ENCODE data around the gene NPRL2. TPM values are rescaled to one million over a fixed set of nuclear protein-coding genes. Genes with fewer than 3 reads are reported as not detected.

NPRL2 gene
- total RNA-seq, 1 donor from 2014 or later: 15.7 TPM

DNA sequence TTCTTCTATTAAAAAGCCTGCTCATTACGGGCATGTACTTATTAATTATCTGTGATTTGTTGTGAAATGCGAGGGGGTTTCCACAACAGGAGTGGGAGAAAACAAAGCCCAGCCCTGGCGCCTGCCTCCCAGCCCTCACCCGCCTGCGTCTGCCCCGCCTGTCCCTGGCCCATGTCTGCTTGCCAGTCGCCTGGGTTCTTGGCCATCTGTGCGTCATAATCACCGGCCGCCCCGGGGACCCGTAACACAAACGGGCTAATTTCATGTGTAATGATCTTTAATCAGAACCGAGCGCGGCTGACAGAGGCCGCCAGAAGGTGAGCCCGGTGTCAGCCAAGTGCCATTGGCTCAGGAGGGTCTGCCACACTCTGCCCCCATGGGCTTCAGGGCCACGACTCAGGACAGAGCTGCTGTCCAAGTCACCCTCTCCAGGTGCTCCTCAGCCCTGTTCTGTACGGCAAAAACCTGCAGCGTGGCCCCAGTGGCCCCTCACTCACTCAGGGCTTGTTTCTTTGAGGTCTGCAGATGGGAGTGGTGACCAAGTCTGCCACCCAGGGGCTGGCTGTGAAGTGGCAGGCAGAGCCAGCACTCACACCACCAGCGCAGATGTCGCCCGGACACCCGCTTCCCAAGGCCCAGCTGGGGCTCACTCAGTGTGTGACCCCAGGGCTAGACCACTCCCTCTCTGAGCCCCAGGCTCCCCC lies 37.6 kb upstream of the NPRL2 start:
- Histone ChIP-seq H3K4me1 (ENCODE audit: control insufficient read depth in 3 of 3, insufficient read depth in 3 of 3, low read length in 3 of 3) (peaks cover 30 to 35% (median 30%) of the 10 kb centered on the region in 3 donors), H3K27ac (ENCODE audit: low read depth, low read length) (no peak overlapping the region), H3K27me3 (ENCODE audit: control insufficient read depth in 3 of 3, insufficient read depth in 3 of 3, low read length in 3 of 3) (no peaks in the 10 kb centered on the region), H3K9ac (ENCODE audit: low read depth in 1 of 3, low read length in 3 of 3) (no peak overlapping the region), H3K9me3 (ENCODE audit: control insufficient read depth in 3 of 3, low read length in 3 of 3) (no peaks in the 10 kb centered on the region), H3K36me3 (ENCODE audit: control insufficient read depth in 3 of 3, insufficient read depth in 3 of 3, low read length in 3 of 3) (no peaks in the 10 kb centered on the region), H3K4me3 (ENCODE audit: low read length in 3 of 3) (no peak overlapping the region)

GRCh38 chr3:50385754-50386153 lies 35.2 kb upstream of the NPRL2 start:
- H3K9ac ChIP-seq (ENCODE audit: low read depth in 1 of 3, low read length in 3 of 3): no peak overlapping the region
- H3K27me3 ChIP-seq (ENCODE audit: control insufficient read depth in 3 of 3, insufficient read depth in 3 of 3, low read length in 3 of 3): no peaks in the 10 kb centered on the region

DNA sequence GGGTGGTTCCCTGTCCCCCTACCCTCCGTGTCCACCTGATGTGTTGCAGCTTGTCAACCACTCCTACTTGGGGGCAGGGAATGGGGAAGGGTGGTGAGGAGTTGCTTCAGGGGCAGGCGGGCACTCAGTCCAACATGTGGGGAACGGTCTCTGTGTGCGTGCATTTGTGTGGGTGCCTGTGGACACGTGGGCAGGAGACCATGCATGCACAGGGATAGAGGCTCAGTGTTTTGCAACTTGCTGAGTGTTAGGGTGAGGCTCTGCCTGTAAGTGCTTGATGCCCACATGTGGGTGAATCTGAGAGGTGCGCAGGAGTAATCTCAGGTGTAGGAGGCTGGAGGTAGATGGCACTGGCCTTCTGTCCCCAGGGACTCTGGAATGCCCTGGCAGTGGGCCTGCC lies 33.2 kb upstream of the NPRL2 start:
- H3K36me3 ChIP-seq (ENCODE audit: control insufficient read depth in 3 of 3, insufficient read depth in 3 of 3, low read length in 3 of 3): no peaks in the 10 kb centered on the region
- no peaks in the 10 kb centered on the region for H3K27me3 ChIP-seq (ENCODE audit: control insufficient read depth in 3 of 3, insufficient read depth in 3 of 3, low read length in 3 of 3)
- no peak overlapping the region for H3K9ac ChIP-seq (ENCODE audit: low read depth in 1 of 3, low read length in 3 of 3)
- H3K9me3 ChIP-seq (ENCODE audit: control insufficient read depth in 3 of 3, low read length in 3 of 3): no peaks in the 10 kb centered on the region
- peaks cover 0 to 3% (median 0%) of the 10 kb centered on the region in 3 donors for H3K4me1 ChIP-seq (ENCODE audit: control insufficient read depth in 3 of 3, insufficient read depth in 3 of 3, low read length in 3 of 3)
- no peak overlapping the region for H3K4me3 ChIP-seq (ENCODE audit: low read length in 3 of 3)
- H3K27ac ChIP-seq (ENCODE audit: low read depth, low read length): no peak overlapping the region

More at GRCh38 chr3:50385754-50386153, 35.2 kb upstream of the NPRL2 start:
- H3K36me3 ChIP-seq (ENCODE audit: control insufficient read depth in 3 of 3, insufficient read depth in 3 of 3, low read length in 3 of 3): no peaks in the 10 kb centered on the region
- no peak overlapping the region for H3K27ac ChIP-seq (ENCODE audit: low read depth, low read length)
- H3K9me3 ChIP-seq (ENCODE audit: control insufficient read depth in 3 of 3, low read length in 3 of 3): no peaks in the 10 kb centered on the region
- no peak overlapping the region for H3K4me3 ChIP-seq (ENCODE audit: low read length in 3 of 3)
- peaks cover 8 to 12% (median 9%) of the 10 kb centered on the region in 3 donors for H3K4me1 ChIP-seq (ENCODE audit: control insufficient read depth in 3 of 3, insufficient read depth in 3 of 3, low read length in 3 of 3)

DNA sequence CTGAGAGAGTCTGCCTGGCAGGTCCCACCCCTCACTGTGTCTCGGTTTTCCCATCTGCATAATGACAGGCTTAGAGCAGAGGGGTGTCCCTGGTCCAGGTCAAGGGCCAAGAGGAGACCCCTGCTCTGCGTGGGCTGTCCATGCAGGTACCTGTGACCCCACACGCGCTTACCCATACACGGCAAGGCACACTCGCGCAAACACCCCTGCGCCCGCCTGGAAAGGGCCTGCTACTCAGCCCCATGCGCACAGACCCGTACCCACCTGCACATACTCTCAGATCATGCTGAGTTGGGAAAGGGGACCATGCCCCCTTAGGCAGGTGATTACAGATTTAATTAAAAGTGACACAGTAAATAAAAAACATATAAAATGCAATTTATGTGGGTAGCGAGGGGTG lies 32.1 kb upstream of the NPRL2 start:
- H3K36me3 ChIP-seq (ENCODE audit: control insufficient read depth in 3 of 3, insufficient read depth in 3 of 3, low read length in 3 of 3): no peaks in the 10 kb centered on the region
- no peaks in the 10 kb centered on the region for H3K9me3 ChIP-seq (ENCODE audit: control insufficient read depth in 3 of 3, low read length in 3 of 3)

GRCh38 chr3:50381383-50381782 lies 30.8 kb upstream of the NPRL2 start:
- no peaks in the 10 kb centered on the region for H3K4me1 ChIP-seq (ENCODE audit: control insufficient read depth in 3 of 3, insufficient read depth in 3 of 3, low read length in 3 of 3)
- no peaks in the 10 kb centered on the region for H3K9me3 ChIP-seq (ENCODE audit: control insufficient read depth in 3 of 3, low read length in 3 of 3)
- H3K4me3 ChIP-seq (ENCODE audit: low read length in 3 of 3): no peak overlapping the region
- no peak overlapping the region for H3K27ac ChIP-seq (ENCODE audit: low read depth, low read length)
- no peaks in the 10 kb centered on the region for H3K27me3 ChIP-seq (ENCODE audit: control insufficient read depth in 3 of 3, insufficient read depth in 3 of 3, low read length in 3 of 3)
- no peak overlapping the region for H3K9ac ChIP-seq (ENCODE audit: low read depth in 1 of 3, low read length in 3 of 3)
- H3K36me3 ChIP-seq (ENCODE audit: control insufficient read depth in 3 of 3, insufficient read depth in 3 of 3, low read length in 3 of 3): no peaks in the 10 kb centered on the region

More for the DNA sequence above, 32.1 kb upstream of the NPRL2 start:
- no peak overlapping the region for H3K9ac ChIP-seq (ENCODE audit: low read depth in 1 of 3, low read length in 3 of 3)
- no peaks in the 10 kb centered on the region for H3K4me1 ChIP-seq (ENCODE audit: control insufficient read depth in 3 of 3, insufficient read depth in 3 of 3, low read length in 3 of 3)
- no peaks in the 10 kb centered on the region for H3K27me3 ChIP-seq (ENCODE audit: control insufficient read depth in 3 of 3, insufficient read depth in 3 of 3, low read length in 3 of 3)
- H3K4me3 ChIP-seq (ENCODE audit: low read length in 3 of 3): no peak overlapping the region
- H3K27ac ChIP-seq (ENCODE audit: low read depth, low read length): no peak overlapping the region

DNA sequence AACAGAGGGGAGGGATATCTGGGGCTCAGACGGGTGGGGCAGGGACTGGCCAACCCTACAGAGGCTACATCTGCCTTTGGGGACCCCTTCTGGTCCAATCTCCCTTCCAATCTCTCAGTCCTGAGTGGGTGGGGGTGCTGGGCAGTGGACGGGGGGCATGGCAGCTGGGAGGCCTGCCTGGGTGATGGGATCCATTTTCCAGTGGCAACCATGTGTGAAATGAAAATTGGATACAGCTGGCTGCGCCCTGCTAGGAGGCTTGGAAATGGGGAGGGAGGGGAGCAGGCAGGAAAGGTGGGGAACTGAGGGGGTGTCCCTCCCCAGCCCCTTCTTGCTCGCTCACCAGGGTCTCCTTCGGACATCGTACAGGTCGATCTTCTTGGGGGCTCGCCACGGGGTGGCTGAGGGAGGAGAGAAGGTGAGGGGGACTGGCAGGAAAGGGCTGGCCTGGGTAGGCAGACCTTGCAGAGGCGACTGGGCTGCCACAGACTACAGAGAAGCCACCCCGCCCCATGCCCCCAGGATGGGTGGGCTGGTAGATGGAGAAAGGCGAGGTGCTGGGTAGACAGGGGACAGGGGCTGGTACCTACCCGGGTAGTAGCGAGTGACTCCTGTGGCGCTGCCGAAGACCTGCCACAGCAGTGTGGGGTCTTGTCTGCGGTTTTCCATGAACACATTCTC lies 30.0 kb upstream of the NPRL2 start:
- H3K27ac ChIP-seq (ENCODE audit: low read depth, low read length): no peak overlapping the region
- no peaks in the 10 kb centered on the region for H3K9me3 ChIP-seq (ENCODE audit: control insufficient read depth in 3 of 3, low read length in 3 of 3)
- no peak overlapping the region for H3K9ac ChIP-seq (ENCODE audit: low read depth in 1 of 3, low read length in 3 of 3)
- H3K36me3 ChIP-seq (ENCODE audit: control insufficient read depth in 3 of 3, insufficient read depth in 3 of 3, low read length in 3 of 3): no peaks in the 10 kb centered on the region
- no peaks in the 10 kb centered on the region for H3K27me3 ChIP-seq (ENCODE audit: control insufficient read depth in 3 of 3, insufficient read depth in 3 of 3, low read length in 3 of 3)
- no peaks in the 10 kb centered on the region for H3K4me1 ChIP-seq (ENCODE audit: control insufficient read depth in 3 of 3, insufficient read depth in 3 of 3, low read length in 3 of 3)
- no peak overlapping the region for H3K4me3 ChIP-seq (ENCODE audit: low read length in 3 of 3)

- H3K27ac ChIP-seq (ENCODE audit: low read depth, low read length): no peak overlapping the region
- H3K4me3 ChIP-seq (ENCODE audit: low read length in 3 of 3): no peak overlapping the region
- no peaks in the 10 kb centered on the region for H3K27me3 ChIP-seq (ENCODE audit: control insufficient read depth in 3 of 3, insufficient read depth in 3 of 3, low read length in 3 of 3)
- no peaks in the 10 kb centered on the region for H3K36me3 ChIP-seq (ENCODE audit: control insufficient read depth in 3 of 3, insufficient read depth in 3 of 3, low read length in 3 of 3)
- no peak overlapping the region for H3K9ac ChIP-seq (ENCODE audit: low read depth in 1 of 3, low read length in 3 of 3)
- no peaks in the 10 kb centered on the region for H3K9me3 ChIP-seq (ENCODE audit: control insufficient read depth in 3 of 3, low read length in 3 of 3)
- H3K4me1 ChIP-seq (ENCODE audit: control insufficient read depth in 3 of 3, insufficient read depth in 3 of 3, low read length in 3 of 3): no peaks in the 10 kb centered on the region
Measured at GRCh38 chr3:50378757-50379156, 28.2 kb upstream of the NPRL2 start.

DNA sequence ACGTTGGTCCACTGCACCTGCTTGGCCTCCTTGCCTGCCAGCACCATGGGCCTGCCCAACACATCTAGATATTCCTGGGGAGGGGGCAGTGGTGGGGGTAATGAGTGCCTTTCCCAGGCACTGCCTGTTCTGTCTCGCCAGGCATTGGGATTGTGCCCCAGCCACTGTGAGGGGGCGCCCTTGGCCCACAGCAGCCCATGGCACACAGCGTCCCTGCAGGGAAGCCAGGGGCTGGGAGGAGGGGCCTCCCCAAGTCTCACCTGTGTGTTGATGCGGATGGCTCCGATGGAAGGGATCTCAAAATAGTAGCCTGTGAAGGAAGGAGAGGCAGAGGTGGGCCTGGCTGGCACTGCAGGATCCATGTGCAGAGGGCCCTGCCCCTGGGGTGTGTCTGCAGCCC lies 27.4 kb upstream of the NPRL2 start:
- no peaks in the 10 kb centered on the region for H3K9me3 ChIP-seq (ENCODE audit: control insufficient read depth in 3 of 3, low read length in 3 of 3)
- no peaks in the 10 kb centered on the region for H3K36me3 ChIP-seq (ENCODE audit: control insufficient read depth in 3 of 3, insufficient read depth in 3 of 3, low read length in 3 of 3)
- H3K9ac ChIP-seq (ENCODE audit: low read depth in 1 of 3, low read length in 3 of 3): no peak overlapping the region
- no peak overlapping the region for H3K27ac ChIP-seq (ENCODE audit: low read depth, low read length)
- H3K4me3 ChIP-seq (ENCODE audit: low read length in 3 of 3): no peak overlapping the region
- H3K27me3 ChIP-seq (ENCODE audit: control insufficient read depth in 3 of 3, insufficient read depth in 3 of 3, low read length in 3 of 3): no peaks in the 10 kb centered on the region
- no peaks in the 10 kb centered on the region for H3K4me1 ChIP-seq (ENCODE audit: control insufficient read depth in 3 of 3, insufficient read depth in 3 of 3, low read length in 3 of 3)

- no peak overlapping the region for H3K27ac ChIP-seq (ENCODE audit: low read depth, low read length)
- no peak overlapping the region for H3K4me3 ChIP-seq (ENCODE audit: low read length in 3 of 3)
- H3K27me3 ChIP-seq (ENCODE audit: control insufficient read depth in 3 of 3, insufficient read depth in 3 of 3, low read length in 3 of 3): peaks cover 0 to 9% (median 3%) of the 10 kb centered on the region in 3 donors
Measured at GRCh38 chr3:50375258-50375931, 24.8 kb upstream of the NPRL2 start.

More at GRCh38 chr3:50375258-50375931, 24.8 kb upstream of the NPRL2 start:
- no peaks in the 10 kb centered on the region for H3K36me3 ChIP-seq (ENCODE audit: control insufficient read depth in 3 of 3, insufficient read depth in 3 of 3, low read length in 3 of 3)
- no peak overlapping the region for H3K9ac ChIP-seq (ENCODE audit: low read depth in 1 of 3, low read length in 3 of 3)
- H3K9me3 ChIP-seq (ENCODE audit: control insufficient read depth in 3 of 3, low read length in 3 of 3): no peaks in the 10 kb centered on the region
- no peaks in the 10 kb centered on the region for H3K4me1 ChIP-seq (ENCODE audit: control insufficient read depth in 3 of 3, insufficient read depth in 3 of 3, low read length in 3 of 3)

Measured in skeletal muscle tissue (tissue), 4 donors.